ENCODE data around the gene TJP3.

Gene TJP3

GRCh38 chr19:3746371-3747056 lies 38.3 kb downstream of the TJP3 start:
- TF ChIP-seq, protein P1, sequence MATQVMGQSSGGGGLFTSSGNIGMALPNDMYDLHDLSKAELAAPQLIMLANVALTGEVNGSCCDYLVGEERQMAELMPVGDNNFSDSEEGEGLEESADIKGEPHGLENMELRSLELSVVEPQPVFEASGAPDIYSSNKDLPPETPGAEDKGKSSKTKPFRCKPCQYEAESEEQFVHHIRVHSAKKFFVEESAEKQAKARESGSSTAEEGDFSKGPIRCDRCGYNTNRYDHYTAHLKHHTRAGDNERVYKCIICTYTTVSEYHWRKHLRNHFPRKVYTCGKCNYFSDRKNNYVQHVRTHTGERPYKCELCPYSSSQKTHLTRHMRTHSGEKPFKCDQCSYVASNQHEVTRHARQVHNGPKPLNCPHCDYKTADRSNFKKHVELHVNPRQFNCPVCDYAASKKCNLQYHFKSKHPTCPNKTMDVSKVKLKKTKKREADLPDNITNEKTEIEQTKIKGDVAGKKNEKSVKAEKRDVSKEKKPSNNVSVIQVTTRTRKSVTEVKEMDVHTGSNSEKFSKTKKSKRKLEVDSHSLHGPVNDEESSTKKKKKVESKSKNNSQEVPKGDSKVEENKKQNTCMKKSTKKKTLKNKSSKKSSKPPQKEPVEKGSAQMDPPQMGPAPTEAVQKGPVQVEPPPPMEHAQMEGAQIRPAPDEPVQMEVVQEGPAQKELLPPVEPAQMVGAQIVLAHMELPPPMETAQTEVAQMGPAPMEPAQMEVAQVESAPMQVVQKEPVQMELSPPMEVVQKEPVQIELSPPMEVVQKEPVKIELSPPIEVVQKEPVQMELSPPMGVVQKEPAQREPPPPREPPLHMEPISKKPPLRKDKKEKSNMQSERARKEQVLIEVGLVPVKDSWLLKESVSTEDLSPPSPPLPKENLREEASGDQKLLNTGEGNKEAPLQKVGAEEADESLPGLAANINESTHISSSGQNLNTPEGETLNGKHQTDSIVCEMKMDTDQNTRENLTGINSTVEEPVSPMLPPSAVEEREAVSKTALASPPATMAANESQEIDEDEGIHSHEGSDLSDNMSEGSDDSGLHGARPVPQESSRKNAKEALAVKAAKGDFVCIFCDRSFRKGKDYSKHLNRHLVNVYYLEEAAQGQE (IDR thresholded peaks at IDR 0.05; ENCODE audit: insufficient read depth in 1 of 2, low read depth in 2 of 2, low read length in 2 of 2), result no peak
- TF ChIP-seq POLR2AphosphoS5 (IDR thresholded peaks at IDR 0.05; ENCODE audit: low read depth, low read length), result no peak
- no peak for TF ChIP-seq SIN3A (IDR thresholded peaks at IDR 0.05; ENCODE audit: borderline replicate concordance, insufficient read depth, low read length)
- no peak for TF ChIP-seq FOXP2 (optimal IDR thresholded peaks at IDR 0.05; ENCODE audit: borderline replicate concordance, extremely low read depth, extremely low read length, insufficient read depth)
- no peak for TF ChIP-seq TAF1 (IDR thresholded peaks at IDR 0.05; ENCODE audit: borderline replicate concordance, insufficient read depth, low read length)

DNA sequence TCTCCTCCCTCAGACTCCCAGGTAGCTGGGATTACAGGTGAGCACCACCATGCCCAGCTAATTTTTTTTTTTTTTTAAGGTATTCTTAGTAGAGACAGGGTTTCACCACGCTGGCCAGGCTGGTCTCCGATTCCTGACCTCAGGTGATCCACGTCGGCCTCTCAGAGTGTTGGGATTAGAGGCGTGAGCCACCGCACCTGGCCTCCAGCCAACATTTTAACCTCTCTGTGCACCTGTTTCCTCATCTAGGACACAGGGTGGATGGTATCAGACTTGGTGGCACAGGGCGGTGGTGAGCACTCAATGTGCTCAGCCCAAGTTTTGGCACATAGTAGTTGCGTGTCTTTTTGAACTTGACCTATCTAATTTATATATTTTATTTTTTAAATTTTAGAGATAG lies 40.8 kb downstream of the TJP3 start:
- TF ChIP-seq POLR2AphosphoS5 (IDR thresholded peaks at IDR 0.05; ENCODE audit: low read depth, low read length), result no peak
- TF ChIP-seq, protein P1 (IDR thresholded peaks at IDR 0.05; ENCODE audit: insufficient read depth in 1 of 2, low read depth in 2 of 2, low read length in 2 of 2), result no peak

GRCh38 chr19:3750211-3750610 lies 42.0 kb downstream of the TJP3 start:
- TF ChIP-seq TAF1 (IDR thresholded peaks at IDR 0.05; ENCODE audit: borderline replicate concordance, insufficient read depth, low read length) (no peak), SIN3A (IDR thresholded peaks at IDR 0.05; ENCODE audit: borderline replicate concordance, insufficient read depth, low read length) (no peak), POLR2AphosphoS5 (IDR thresholded peaks at IDR 0.05; ENCODE audit: low read depth, low read length) (no peak), FOXP2 (optimal IDR thresholded peaks at IDR 0.05; ENCODE audit: borderline replicate concordance, extremely low read depth, extremely low read length, insufficient read depth) (no peak)
- TF ChIP-seq, protein P1 (IDR thresholded peaks at IDR 0.05; ENCODE audit: insufficient read depth in 1 of 2, low read depth in 2 of 2, low read length in 2 of 2), result no peak

DNA sequence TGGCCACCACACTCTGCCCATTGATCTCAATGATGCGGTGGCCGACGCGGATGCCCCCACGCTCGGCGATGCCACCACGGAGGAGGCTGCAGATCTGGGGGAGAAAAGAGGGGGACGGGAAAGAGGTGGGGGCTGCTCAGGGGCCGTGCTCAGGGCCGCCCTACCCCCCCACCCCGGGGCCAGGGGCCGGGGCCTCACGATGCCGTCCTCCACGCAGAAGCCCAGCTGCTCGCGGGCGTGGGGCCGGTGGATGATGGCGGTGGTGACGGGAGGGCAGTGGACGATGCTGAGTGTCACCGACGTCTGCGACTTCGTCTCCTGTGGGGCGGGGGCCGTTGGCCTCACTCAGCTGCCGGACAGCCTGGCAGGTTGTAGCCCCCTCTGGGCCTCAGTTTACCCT lies 43.1 kb downstream of the TJP3 start:
- TF ChIP-seq, protein P1 (IDR thresholded peaks at IDR 0.05; ENCODE audit: insufficient read depth in 1 of 2, low read depth in 2 of 2, low read length in 2 of 2), result no peak
- no peak for TF ChIP-seq SIN3A (IDR thresholded peaks at IDR 0.05; ENCODE audit: borderline replicate concordance, insufficient read depth, low read length)
- no peak for TF ChIP-seq TAF1 (IDR thresholded peaks at IDR 0.05; ENCODE audit: borderline replicate concordance, insufficient read depth, low read length)
- no peak for TF ChIP-seq POLR2AphosphoS5 (IDR thresholded peaks at IDR 0.05; ENCODE audit: low read depth, low read length)
- TF ChIP-seq FOXP2 (optimal IDR thresholded peaks at IDR 0.05; ENCODE audit: borderline replicate concordance, extremely low read depth, extremely low read length, insufficient read depth), result no peak

GRCh38 chr19:3752492-3752891 lies 44.3 kb downstream of the TJP3 start:
- TF ChIP-seq, protein P1 (IDR thresholded peaks at IDR 0.05; ENCODE audit: insufficient read depth in 1 of 2, low read depth in 2 of 2, low read length in 2 of 2), result no peak
- TF ChIP-seq SIN3A (IDR thresholded peaks at IDR 0.05; ENCODE audit: borderline replicate concordance, insufficient read depth, low read length), result no peak
- TF ChIP-seq POLR2AphosphoS5 (IDR thresholded peaks at IDR 0.05; ENCODE audit: low read depth, low read length), result no peak
- no peak for TF ChIP-seq FOXP2 (optimal IDR thresholded peaks at IDR 0.05; ENCODE audit: borderline replicate concordance, extremely low read depth, extremely low read length, insufficient read depth)
- no peak for TF ChIP-seq TAF1 (IDR thresholded peaks at IDR 0.05; ENCODE audit: borderline replicate concordance, insufficient read depth, low read length)

All from PFSK-1 (cell line).